HG02884 (cell line): Measurements from ENCODE around the gene MAPK8IP3.

Experiments used
- ATAC-seq: cut with Tn5 transposase; IDR thresholded peaks from one replicate; pipeline ENCODE4 v1.9.1; 2021; ENCODE audit warnings: mild to moderate bottlenecking, moderate library complexity; ENCODE audit not compliant: unreplicated experiment

The MAPK8IP3 gene

DNA sequence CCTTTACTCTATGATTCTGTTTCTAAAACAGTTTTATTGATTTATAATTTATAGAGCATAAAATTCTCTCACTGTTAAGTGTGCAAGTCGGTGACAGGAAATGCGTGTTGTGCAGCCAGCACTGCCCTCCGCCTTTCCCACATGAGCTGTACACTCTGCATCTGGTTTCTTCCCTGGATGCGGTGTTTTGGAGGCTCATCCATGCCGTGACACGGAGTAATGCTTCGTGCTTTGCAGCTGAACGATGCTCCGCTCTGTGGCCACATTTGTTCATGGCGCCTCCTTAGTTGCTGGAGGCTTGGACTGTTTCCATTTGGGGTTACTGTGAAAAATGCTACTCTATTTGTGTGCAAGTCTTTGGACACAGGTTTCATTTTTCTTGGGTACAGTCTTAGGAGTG is 94.7 kb downstream of the MAPK8IP3 start:
- no peak for ATAC-seq

GRCh38 chr16:1807626-1808025 is 101.6 kb downstream of the MAPK8IP3 start:
- no peak for ATAC-seq

GRCh38 chr16:1808691-1809090 is 102.7 kb downstream of the MAPK8IP3 start:
- ATAC-seq, result no peak

- no peak for ATAC-seq
Measured at GRCh38 chr16:1809281-1809801, 103.3 kb downstream of the MAPK8IP3 start.

- ATAC-seq, result no peak
Measured at GRCh38 chr16:1810106-1810505, 104.1 kb downstream of the MAPK8IP3 start.

GRCh38 chr16:1810536-1810935 is 104.5 kb downstream of the MAPK8IP3 start:
- no peak for ATAC-seq

GRCh38 chr16:1812732-1813163 is 106.8 kb downstream of the MAPK8IP3 start:
- no peak for ATAC-seq

DNA sequence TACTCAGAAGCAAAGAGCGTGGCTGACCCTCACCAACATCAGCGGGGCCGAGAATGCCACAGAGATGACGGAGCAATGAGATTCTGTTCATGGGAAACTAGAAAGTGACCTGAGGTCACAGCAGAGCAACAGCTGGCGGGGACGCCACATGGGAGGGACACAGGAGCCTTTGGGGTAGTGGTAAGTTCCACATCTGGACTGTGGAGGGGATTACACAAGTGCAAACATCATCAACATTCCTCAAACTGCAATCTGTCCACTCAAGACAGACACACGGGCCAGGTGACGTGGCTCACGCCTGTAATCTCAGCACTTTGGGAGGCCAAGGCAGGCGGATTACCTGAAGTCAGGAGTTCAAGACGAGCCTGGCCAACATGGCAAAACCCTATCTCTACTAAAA is 109.5 kb downstream of the MAPK8IP3 start:
- ATAC-seq, result no peak

DNA sequence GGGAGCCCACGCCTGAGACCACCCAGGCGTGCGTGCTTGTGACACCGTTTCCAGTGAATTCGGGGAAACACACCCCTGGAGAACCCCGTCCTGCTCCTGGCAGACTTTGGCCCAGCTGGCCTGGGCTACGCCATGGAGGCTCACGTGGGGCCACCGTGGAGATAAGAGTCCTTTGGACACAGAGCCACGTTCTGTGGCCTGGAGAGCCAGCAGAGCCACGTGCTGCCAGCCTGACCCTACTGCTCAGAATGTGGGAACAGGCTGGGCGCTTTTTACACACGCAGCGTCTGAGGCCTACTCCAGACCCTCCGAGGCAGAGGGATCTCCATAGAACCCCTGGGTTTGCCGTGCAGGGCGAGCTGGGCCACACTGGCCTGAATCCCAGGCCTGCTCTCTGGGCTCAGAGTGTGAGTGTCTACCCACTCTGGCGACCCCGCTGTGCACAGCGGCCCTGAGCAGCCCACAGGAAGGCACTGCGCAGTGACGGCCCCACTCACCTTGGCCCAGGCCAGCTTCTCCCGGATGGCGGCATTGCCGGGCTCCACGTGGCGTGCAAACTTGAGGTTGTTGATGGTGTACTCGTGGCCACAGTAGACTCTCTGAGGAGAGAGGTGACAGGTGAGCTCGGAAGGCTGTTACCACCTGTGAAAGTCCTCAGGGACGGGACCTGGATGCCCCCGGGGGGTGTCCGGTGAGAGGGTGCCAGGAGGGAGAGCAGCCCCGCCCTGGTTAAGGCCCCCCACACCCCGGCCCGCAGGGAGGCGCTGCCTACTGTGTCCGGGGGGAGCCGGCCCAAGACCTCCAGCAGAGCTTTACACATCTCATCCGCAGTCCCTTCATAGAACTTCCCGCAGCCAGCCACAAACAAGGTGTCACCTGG is 110.6 kb downstream of the MAPK8IP3 start:
- ATAC-seq, result no peak

- ATAC-seq, result no peak
Measured at GRCh38 chr16:1817276-1817589, 111.2 kb downstream of the MAPK8IP3 start.

DNA sequence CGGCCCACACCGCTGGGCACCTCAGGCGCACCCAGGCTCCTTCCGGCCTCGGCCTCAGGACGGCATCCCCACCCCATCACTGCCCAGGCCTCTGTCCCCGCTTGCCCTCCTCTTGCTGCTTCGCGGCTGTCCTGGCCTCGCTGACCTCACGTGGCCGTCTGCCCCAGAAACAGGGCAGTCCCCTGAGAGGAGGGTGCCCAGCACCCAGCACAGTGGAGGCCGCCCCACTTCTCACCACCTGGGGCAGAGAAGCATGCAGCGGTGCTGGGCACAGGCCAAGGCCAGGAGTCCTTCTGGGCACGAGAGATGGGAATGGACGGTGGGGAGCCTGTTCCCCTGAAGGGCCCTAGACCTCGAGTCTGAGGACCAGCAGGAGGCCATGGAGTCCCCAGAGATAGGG is 111.7 kb downstream of the MAPK8IP3 start:
- ATAC-seq, result no peak

DNA sequence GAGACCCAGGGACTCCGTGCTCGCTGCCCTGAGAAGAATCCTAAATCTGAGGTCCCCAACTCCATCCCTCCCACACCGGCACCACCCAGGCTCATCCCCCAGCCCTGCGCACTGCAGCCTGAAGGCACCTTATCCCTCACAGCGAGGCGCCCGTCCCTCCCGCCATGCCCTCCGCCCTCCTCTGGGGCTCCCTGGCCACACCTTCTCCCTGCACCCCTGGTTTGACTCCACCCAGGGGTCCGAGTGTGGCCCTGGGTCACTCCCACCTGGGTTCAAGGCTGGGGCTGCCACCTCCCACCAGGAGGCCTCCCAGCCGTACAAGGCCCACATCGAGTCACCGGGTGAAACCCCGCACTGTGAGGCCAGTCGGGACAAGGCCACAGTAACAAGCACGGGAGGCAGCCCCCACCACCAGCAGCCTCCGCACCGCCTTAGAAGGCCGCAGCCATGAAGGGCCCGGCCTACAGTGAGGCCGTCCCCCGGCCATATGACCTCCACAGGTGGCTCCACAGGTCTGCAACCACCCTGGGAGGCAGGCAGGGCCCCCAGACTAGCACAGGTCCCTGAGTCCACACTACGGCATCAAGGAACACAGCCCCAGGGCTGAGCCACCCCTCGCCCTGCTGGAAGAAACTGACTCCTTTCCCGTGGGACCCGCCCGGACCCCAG is 112.3 kb downstream of the MAPK8IP3 start:
- no peak for ATAC-seq

DNA sequence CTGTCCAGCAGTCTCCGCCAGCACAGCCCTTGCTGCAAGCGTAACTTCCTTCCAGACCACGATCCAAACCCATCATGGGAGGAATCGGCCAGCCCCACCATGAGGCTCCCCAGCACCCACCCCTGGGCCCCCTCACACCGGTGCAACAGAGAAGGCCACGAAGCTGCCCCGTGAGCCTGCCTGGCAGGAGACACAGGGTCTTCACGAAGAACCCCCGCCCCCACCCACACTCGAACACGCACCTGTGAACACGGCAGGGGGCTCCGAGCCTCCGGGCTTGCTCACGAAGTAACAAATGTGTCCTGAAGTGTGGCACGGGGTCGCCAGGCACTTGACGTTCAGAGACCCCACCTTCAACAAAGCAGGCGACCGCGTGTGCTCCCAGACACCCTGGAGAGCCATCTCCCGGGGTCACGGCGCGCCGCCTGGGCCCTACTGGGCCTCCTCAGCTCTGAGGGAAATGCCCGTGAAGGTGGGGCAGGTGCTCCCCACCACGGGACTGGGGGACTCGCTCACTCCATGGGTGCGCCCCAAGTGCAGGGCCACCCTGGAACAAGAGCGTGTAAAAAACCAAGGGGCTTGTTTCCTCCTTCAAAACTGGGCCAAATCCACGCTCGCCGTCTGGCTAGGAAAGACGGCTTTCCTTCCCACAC is 113.0 kb downstream of the MAPK8IP3 start:
- no peak for ATAC-seq

DNA sequence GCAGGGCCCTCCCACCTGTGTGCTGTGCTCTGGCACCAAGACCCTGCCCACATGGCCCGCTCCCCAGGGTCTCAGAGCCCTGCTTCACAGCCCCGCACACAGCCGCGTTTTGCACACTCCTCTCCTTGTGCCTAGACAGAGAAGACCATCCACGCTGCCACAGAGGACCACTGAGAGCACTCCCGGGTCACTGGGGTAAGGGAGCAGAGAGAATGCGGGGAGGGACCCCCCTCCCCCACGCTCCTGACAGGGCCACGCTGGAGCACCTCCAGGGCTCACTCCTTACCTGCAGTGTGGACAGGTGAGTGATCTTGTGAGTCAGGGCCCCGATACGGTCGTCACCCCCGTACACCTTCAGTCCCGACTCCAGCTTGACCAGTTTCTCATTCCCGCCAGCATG is 113.6 kb downstream of the MAPK8IP3 start:
- no peak for ATAC-seq
